GM23338 (cell line): ENCODE measurements around the gene DYNLT2. TPM values are rescaled to one million over a fixed set of nuclear protein-coding genes. Genes with fewer than 3 reads are reported as not detected.

Experiments used
- ATAC-seq: fragments of 200-7000 bp; cut with Tn5 transposase; 3 replicates; pipeline ENCODE4 v1.9.1; 2020
- DNase-seq: peaks from one replicate; pipeline ENCODE4 v3.0.0-alpha.2; 2015; ENCODE audit warnings: low spot score
- H2AFZ ChIP-seq: fragments of 200-600 bp; sonication (generic); 2 replicates; pipeline ENCODE4 v1.8.0; 2016; ENCODE audit warnings: antibody characterized with exemption, mild to moderate bottlenecking, moderate library complexity
- H3F3A ChIP-seq: fragments of 200-600 bp; sonication (generic); replicated peaks from 2 replicates; pipeline ENCODE4 v1.8.0; 2017; ENCODE audit warnings: antibody characterized with exemption, mixed run types, low read depth
- H3K27ac ChIP-seq: fragments of 200-600 bp; sonication (generic); 2 replicates; pipeline ENCODE4 v1.6.1; 2016; ENCODE audit warnings: low read depth
- H3K27me3 ChIP-seq: fragments of 200-600 bp; sonication (generic); 2 replicates; pipeline ENCODE4 v1.8.0; 2016; ENCODE audit warnings: mild to moderate bottlenecking, mixed run types, moderate library complexity; ENCODE audit not compliant: insufficient read depth
- H3K36me3 ChIP-seq: fragments of 200-600 bp; sonication (generic); 2 replicates; pipeline ENCODE4 v1.8.0; 2016; ENCODE audit warnings: mild to moderate bottlenecking; ENCODE audit not compliant: insufficient read depth
- H3K4me1 ChIP-seq: fragments of 200-600 bp; sonication (generic); 2 replicates; pipeline ENCODE4 v1.8.0; 2016; ENCODE audit warnings: mild to moderate bottlenecking, moderate library complexity; ENCODE audit not compliant: insufficient read depth
- H3K4me2 ChIP-seq: fragments of 200-600 bp; sonication (generic); 2 replicates; pipeline ENCODE4 v1.7.1; 2017; ENCODE audit warnings: mixed run types
- H3K4me3 ChIP-seq: fragments of 200-600 bp; sonication (generic); 2 replicates; pipeline ENCODE4 v1.6.1; 2016; ENCODE audit warnings: mixed run types
- H3K79me2 ChIP-seq: fragments of 200-600 bp; sonication (generic); replicated peaks from 2 replicates; pipeline ENCODE4 v1.8.0; 2017; ENCODE audit warnings: mild to moderate bottlenecking; ENCODE audit not compliant: insufficient read depth
- H3K9me2 ChIP-seq: fragments of 200-600 bp; sonication (generic); 2 replicates; pipeline ENCODE4 v1.8.0; 2017; ENCODE audit not compliant: insufficient read depth
- H4K20me1 ChIP-seq: fragments of 200-600 bp; sonication (generic); replicated peaks from 2 replicates; pipeline ENCODE4 v1.8.0; 2017; ENCODE audit warnings: mild to moderate bottlenecking; ENCODE audit not compliant: insufficient read depth
- H3K27ac Mint-ChIP-seq: 2 replicates; pipeline ENCODE4 v1.8.0; 2020; ENCODE audit warnings: inconsistent platforms, mild to moderate bottlenecking, moderate library complexity, mixed read lengths
- H3K27me3 Mint-ChIP-seq: 3 replicates; pipeline ENCODE4 v1.8.0; 2022; ENCODE audit warnings: low read depth, mild to moderate bottlenecking, moderate library complexity, mixed read lengths, inconsistent platforms; ENCODE audit not compliant: insufficient read depth, poor library complexity
- H3K36me3 Mint-ChIP-seq: 3 replicates; pipeline ENCODE4 v1.8.0; 2021; ENCODE audit warnings: low read depth, mild to moderate bottlenecking, inconsistent platforms, moderate library complexity, mixed read lengths
- H3K4me1 Mint-ChIP-seq: 3 replicates; pipeline ENCODE4 v1.8.0; 2020; ENCODE audit warnings: mild to moderate bottlenecking, inconsistent platforms, mixed read lengths
- H3K4me3 Mint-ChIP-seq: 3 replicates; pipeline ENCODE4 v1.8.0; 2021; ENCODE audit warnings: moderate library complexity, mild to moderate bottlenecking, inconsistent platforms, mixed read lengths
- H3K9me3 Mint-ChIP-seq: 3 replicates; pipeline ENCODE4 v1.8.0; 2020; ENCODE audit warnings: moderate library complexity, mild to moderate bottlenecking, inconsistent platforms, mixed read lengths
- CREB1 ChIP-seq: fragments of 250-450 bp; sonication (Bioruptor Pico); IDR thresholded peaks from 2 replicates; pipeline ENCODE4 v1.5.0; 2020; ENCODE audit warnings: low read depth, mild to moderate bottlenecking, moderate library complexity
- EZH2 ChIP-seq: fragments of 200-600 bp; sonication (generic); IDR thresholded peaks from one replicate; pipeline ENCODE4 v1.8.0; 2017; ENCODE audit warnings: antibody characterized with exemption, mild to moderate bottlenecking, low read depth; ENCODE audit not compliant: unreplicated experiment
- EZH2phosphoT487 ChIP-seq: fragments of 200-600 bp; sonication (generic); IDR thresholded peaks from one replicate; pipeline ENCODE4 v1.8.1; 2018; ENCODE audit warnings: antibody characterized with exemption; ENCODE audit not compliant: unreplicated experiment
- JUNB ChIP-seq: IDR thresholded peaks from one replicate; pipeline ENCODE4 v1.6.1; 2016; ENCODE audit warnings: antibody characterized with exemption; ENCODE audit not compliant: unreplicated experiment
- NANOG ChIP-seq: IDR thresholded peaks from 2 replicates; pipeline ENCODE4 v1.6.1; 2016; ENCODE audit warnings: antibody characterized with exemption, borderline replicate concordance
- POLR2AphosphoS5 ChIP-seq: IDR thresholded peaks from 2 replicates; pipeline ENCODE4 v1.6.1; 2016; ENCODE audit warnings: antibody characterized with exemption, low read depth
- polyA plus RNA-seq: library from polyadenylated mRNA; unstranded; fragments of >200 nt; fragmentation: Nextera tagmentation; extraction: Ambion mirVana; gene quantifications from 2 replicates; pipeline ENCODE4 v1.2.1, GENCODE V29; 2016
- total RNA-seq: library from RNA; depleted of rRNA; stranded (reverse); fragments of >200 nt; shearing (Covaris generic); gene quantifications from 2 replicates; pipeline ENCODE4 v1.2.3, GENCODE V29; 2014
- TF ChIP-seq, protein P1 (sequence below), 2 experiments: fragments of 200-600 bp in 1 of 2; sonication (generic) in 1 of 2; conservative IDR thresholded peaks; 2 replicates each; pipeline versions ENCODE4 v1.5.1 to v1.6.1; 2016 to 2017; ENCODE audit warnings: antibody characterized with exemption in 2 of 2, low read depth in 2 of 2, mild to moderate bottlenecking in 2 of 2, moderate library complexity in 1 of 2
- TF ChIP-seq, protein P2 (sequence below): IDR thresholded peaks from one replicate; pipeline ENCODE4 v1.6.1; 2018; ENCODE audit warnings: antibody characterized with exemption; ENCODE audit not compliant: unreplicated experiment
- TF ChIP-seq, protein P3 (sequence below): IDR thresholded peaks from 2 replicates; pipeline ENCODE4 v1.6.1; 2016; ENCODE audit warnings: antibody characterized with exemption

DYNLT2 gene
- total and polyA plus RNA-seq, 2 experiments from 2014 or later: 2.8 to 4.4 TPM

DNA sequence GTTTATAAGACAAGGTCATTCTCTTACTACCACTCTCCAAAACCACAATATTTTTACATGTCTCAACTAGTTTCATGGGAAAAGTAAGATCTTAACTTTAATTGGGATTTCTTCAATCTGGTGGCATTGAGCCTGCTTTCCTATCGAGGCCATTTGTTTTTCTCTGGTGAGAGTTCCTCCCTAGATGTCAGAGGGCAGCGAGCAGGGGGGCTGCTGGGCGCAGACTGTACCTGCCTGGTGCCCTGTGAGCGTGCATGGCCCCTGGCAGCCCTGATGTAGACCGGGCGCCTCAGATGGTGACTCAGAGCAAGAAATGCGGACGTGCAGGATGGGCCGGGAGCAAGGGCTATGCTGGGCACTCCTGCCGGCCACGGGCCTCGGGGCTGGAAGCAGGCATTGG is 27.3 kb upstream of the DYNLT2 start (continued):
- TF ChIP-seq, protein P1, sequence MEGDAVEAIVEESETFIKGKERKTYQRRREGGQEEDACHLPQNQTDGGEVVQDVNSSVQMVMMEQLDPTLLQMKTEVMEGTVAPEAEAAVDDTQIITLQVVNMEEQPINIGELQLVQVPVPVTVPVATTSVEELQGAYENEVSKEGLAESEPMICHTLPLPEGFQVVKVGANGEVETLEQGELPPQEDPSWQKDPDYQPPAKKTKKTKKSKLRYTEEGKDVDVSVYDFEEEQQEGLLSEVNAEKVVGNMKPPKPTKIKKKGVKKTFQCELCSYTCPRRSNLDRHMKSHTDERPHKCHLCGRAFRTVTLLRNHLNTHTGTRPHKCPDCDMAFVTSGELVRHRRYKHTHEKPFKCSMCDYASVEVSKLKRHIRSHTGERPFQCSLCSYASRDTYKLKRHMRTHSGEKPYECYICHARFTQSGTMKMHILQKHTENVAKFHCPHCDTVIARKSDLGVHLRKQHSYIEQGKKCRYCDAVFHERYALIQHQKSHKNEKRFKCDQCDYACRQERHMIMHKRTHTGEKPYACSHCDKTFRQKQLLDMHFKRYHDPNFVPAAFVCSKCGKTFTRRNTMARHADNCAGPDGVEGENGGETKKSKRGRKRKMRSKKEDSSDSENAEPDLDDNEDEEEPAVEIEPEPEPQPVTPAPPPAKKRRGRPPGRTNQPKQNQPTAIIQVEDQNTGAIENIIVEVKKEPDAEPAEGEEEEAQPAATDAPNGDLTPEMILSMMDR (conservative IDR thresholded peaks at IDR 0.05; ENCODE audit: low read depth in 2 of 2): no peak
- no peak for TF ChIP-seq EZH2
- TF ChIP-seq, protein P2, sequence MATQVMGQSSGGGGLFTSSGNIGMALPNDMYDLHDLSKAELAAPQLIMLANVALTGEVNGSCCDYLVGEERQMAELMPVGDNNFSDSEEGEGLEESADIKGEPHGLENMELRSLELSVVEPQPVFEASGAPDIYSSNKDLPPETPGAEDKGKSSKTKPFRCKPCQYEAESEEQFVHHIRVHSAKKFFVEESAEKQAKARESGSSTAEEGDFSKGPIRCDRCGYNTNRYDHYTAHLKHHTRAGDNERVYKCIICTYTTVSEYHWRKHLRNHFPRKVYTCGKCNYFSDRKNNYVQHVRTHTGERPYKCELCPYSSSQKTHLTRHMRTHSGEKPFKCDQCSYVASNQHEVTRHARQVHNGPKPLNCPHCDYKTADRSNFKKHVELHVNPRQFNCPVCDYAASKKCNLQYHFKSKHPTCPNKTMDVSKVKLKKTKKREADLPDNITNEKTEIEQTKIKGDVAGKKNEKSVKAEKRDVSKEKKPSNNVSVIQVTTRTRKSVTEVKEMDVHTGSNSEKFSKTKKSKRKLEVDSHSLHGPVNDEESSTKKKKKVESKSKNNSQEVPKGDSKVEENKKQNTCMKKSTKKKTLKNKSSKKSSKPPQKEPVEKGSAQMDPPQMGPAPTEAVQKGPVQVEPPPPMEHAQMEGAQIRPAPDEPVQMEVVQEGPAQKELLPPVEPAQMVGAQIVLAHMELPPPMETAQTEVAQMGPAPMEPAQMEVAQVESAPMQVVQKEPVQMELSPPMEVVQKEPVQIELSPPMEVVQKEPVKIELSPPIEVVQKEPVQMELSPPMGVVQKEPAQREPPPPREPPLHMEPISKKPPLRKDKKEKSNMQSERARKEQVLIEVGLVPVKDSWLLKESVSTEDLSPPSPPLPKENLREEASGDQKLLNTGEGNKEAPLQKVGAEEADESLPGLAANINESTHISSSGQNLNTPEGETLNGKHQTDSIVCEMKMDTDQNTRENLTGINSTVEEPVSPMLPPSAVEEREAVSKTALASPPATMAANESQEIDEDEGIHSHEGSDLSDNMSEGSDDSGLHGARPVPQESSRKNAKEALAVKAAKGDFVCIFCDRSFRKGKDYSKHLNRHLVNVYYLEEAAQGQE: no peak
- no peak for TF ChIP-seq NANOG
- TF ChIP-seq EZH2phosphoT487: no peak

DNA sequence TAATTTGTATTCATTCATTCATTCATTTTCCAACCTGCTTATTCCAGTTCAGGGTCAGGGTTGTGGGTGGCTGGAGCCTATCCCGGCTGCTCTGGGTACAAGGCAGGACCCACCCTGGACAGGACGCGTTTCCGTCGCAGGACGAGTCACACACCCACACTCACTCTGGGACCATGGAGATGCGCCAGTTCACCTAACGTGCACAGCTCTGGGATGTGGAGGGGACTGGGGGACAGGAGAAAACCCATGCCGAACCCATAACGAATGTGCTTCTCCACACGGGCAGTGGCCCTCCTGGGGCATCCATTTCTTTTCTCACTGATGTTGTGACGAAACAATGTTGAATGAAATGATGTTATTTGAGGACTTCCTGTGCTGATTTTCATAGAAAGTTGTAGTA is 26.5 kb upstream of the DYNLT2 start:
- Histone ChIP-seq H3K27me3 (no peaks in the 10 kb centered on the region), H3K9me2 (no peaks in the 10 kb centered on the region), H3F3A (no peaks in the 10 kb centered on the region), H4K20me1 (no peaks in the 10 kb centered on the region), H3K4me3 (no peak overlapping the region), H2AFZ (no peak overlapping the region), H3K79me2 (no peaks in the 10 kb centered on the region), H3K4me1 (no peaks in the 10 kb centered on the region), H3K27ac (no peak overlapping the region), H3K36me3 (no peaks in the 10 kb centered on the region), H3K4me2 (no peak overlapping the region)
- DNase-seq (no peak), ATAC-seq (no peak)
- Mint-ChIP-seq H3K9me3 (no peaks in the 10 kb centered on the region; the same call in 2 of the 3 replicates), H3K27me3 (peaks cover 2% of the 10 kb centered on the region), H3K36me3 (peaks cover 16% of the 10 kb centered on the region), H3K27ac (no peak overlapping the region), H3K4me3 (no peak overlapping the region), H3K4me1 (peaks cover 3% of the 10 kb centered on the region; the same call in 2 of the 3 replicates)
- no peak for TF ChIP-seq NANOG
- no peak for TF ChIP-seq POLR2AphosphoS5
- TF ChIP-seq, protein P3, sequence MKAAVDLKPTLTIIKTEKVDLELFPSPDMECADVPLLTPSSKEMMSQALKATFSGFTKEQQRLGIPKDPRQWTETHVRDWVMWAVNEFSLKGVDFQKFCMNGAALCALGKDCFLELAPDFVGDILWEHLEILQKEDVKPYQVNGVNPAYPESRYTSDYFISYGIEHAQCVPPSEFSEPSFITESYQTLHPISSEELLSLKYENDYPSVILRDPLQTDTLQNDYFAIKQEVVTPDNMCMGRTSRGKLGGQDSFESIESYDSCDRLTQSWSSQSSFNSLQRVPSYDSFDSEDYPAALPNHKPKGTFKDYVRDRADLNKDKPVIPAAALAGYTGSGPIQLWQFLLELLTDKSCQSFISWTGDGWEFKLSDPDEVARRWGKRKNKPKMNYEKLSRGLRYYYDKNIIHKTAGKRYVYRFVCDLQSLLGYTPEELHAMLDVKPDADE: no peak
- TF ChIP-seq JUNB: no peak
- TF ChIP-seq, protein P2: no peak
- TF ChIP-seq CREB1 (CRISPR knock-in tag): no peak
